GM13976 (cell line): ENCODE results near the gene KCNK5.

ENCODE experiments used
- DNase-seq: peaks from one replicate; pipeline ENCODE4 v3.0.0; 2012; ENCODE audit warnings: low spot score
- in situ Hi-C: fragments of 300-500 bp; cut with MboI; formaldehyde crosslinking; loops from one replicate; pipeline ENCODE4 v1.12.0; 2022; ENCODE audit warnings: low sequenced_read_pairs, mixed read lengths, inconsistent platforms; ENCODE audit not compliant: unreplicated experiment
- TF ChIP-seq, protein P1 (sequence below): IDR thresholded peaks from 2 replicates; pipeline ENCODE4 v1.5.1; 2012; ENCODE audit warnings: borderline replicate concordance, mild to moderate bottlenecking; ENCODE audit not compliant: insufficient read depth; ENCODE audit errors: extremely low read depth, missing control alignments, control extremely low read depth

KCNK5 gene

DNA sequence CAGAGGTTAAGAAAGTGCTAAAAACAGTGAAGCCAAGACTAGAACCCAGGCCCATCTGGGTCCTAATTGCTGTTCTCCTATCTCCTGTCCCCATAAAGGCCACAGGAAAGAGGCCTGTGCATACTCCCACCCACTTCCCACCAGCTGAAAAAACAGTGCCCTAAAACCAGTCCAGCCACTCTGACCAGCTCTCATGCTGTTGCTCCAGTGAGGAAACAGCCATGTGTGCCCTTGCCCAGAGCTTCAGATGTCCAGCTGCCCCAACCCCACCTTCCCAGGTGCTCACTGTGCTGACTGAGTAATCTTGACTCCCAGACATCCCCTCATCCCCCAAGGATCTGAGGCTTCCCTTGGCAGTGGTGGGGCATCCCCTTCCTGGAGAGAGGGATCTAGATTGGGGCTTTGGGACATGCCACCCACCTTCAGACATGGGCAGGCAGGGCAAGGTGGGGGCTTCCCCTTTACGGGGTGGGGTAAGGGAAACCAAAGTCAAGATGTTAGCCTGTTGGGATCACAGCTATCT, 28.7 kb downstream of the KCNK5 start:
- DNase-seq, result no peak
- TF ChIP-seq, protein P1, sequence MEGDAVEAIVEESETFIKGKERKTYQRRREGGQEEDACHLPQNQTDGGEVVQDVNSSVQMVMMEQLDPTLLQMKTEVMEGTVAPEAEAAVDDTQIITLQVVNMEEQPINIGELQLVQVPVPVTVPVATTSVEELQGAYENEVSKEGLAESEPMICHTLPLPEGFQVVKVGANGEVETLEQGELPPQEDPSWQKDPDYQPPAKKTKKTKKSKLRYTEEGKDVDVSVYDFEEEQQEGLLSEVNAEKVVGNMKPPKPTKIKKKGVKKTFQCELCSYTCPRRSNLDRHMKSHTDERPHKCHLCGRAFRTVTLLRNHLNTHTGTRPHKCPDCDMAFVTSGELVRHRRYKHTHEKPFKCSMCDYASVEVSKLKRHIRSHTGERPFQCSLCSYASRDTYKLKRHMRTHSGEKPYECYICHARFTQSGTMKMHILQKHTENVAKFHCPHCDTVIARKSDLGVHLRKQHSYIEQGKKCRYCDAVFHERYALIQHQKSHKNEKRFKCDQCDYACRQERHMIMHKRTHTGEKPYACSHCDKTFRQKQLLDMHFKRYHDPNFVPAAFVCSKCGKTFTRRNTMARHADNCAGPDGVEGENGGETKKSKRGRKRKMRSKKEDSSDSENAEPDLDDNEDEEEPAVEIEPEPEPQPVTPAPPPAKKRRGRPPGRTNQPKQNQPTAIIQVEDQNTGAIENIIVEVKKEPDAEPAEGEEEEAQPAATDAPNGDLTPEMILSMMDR, result no peak
- in situ Hi-C loops, result no loop called here

GRCh38 chr6:39199976-39200375, 29.3 kb downstream of the KCNK5 start:
- DNase-seq, result no peak
- in situ Hi-C loops, result no loop called here
- TF ChIP-seq, protein P1, result no peak

- in situ Hi-C loops, result no loop called here
- no peak for DNase-seq
- TF ChIP-seq, protein P1, result no peak
Observed at GRCh38 chr6:39199231-39199940, 29.9 kb downstream of the KCNK5 start.

- no peak for DNase-seq
- TF ChIP-seq, protein P1, result no peak
- in situ Hi-C loops, result no loop called here
Observed at GRCh38 chr6:39198528-39198927, 30.7 kb downstream of the KCNK5 start.

DNA sequence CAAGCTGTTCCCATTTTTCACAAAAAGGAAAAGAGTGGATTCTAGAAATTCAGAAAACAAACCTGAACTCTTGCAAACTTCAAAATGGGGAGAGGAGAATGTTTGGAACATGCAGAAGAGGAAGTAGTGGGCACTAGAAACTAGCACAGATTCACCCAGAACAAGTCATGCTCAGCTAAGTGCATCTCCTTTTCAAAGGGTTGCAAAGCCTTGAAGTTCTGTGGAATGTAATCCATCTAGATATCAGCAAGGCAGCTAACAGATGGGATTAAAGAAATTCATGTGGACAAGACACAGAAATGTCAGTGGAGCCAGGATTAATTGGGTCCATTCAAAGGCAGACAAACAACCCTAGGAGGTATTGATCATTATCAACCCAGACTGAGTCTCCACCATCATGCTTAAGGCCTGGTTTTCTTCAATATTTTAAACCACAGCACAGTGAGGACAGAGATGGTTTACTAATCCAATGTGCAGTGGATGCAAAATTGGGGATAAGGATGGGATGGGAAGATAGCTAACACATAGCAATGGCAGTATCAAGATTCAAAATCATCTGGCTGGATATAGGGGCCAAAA, 31.3 kb downstream of the KCNK5 start:
- TF ChIP-seq, protein P1, result no peak
- no peak for DNase-seq
- in situ Hi-C loops, result no loop called here

- DNase-seq, result no peak
- TF ChIP-seq, protein P1, result no peak
- in situ Hi-C loops, result no loop called here
Observed at GRCh38 chr6:39197521-39197920, 31.8 kb downstream of the KCNK5 start.
